PC-9 (cell line): ENCODE results near the gene FKBP5. TPM values are rescaled to one million over a fixed set of nuclear protein-coding genes. Genes with fewer than 3 reads are reported as not detected.
A peak's percentile ranks its signal among the peaks of the same experiment; 100 is the strongest.

Source experiments
- BruUV-seq: library from RNA; stranded (reverse); fragments of 400-500 nt; replicated peaks from 2 replicates; lab custom pipeline; 2021; lab: Mats Ljungman, UMichigan
- CTCF ChIA-PET: fragments of 300-600 bp; sonication (Branson Sonifier 250); formaldehyde crosslinking; loops from one replicate; lab custom pipeline; 2022; ENCODE audit warnings: antibody characterized with exemption; lab: Charles Lee
- POLR2A ChIA-PET: fragments of 300-600 bp; sonication (Branson Sonifier 250); formaldehyde crosslinking; loops from one replicate; lab custom pipeline; 2022; ENCODE audit warnings: antibody characterized with exemption; ENCODE audit not compliant: unreplicated experiment; lab: Charles Lee
- DNase-seq, 2 experiments: peaks; one replicate each; pipeline versions ENCODE4 v3.0.0 to v3.0.0-alpha.2; 2015 to 2022; ENCODE audit warnings: mixed read lengths in 1 of 2
- H2AFZ ChIP-seq: fragments of 200-600 bp; sonication (generic); 2 replicates; pipeline ENCODE4 v1.8.1; 2017; ENCODE audit warnings: antibody characterized with exemption
- H3F3A ChIP-seq: fragments of 200-600 bp; sonication (generic); 2 replicates; pipeline ENCODE4 v1.8.1; 2017; ENCODE audit warnings: antibody characterized with exemption, mild to moderate bottlenecking, low read depth; ENCODE audit not compliant: insufficient read depth
- H3K27ac ChIP-seq: fragments of 200-600 bp; sonication (generic); 2 replicates; pipeline ENCODE4 v1.6.1; 2016; ENCODE audit warnings: mixed run types
- H3K27me3 ChIP-seq: fragments of 200-600 bp; sonication (generic); 2 replicates; pipeline ENCODE4 v1.6.1; 2016; ENCODE audit warnings: low read depth, mixed run types; ENCODE audit not compliant: insufficient read depth
- H3K36me3 ChIP-seq: fragments of 200-600 bp; sonication (generic); 2 replicates; pipeline ENCODE4 v1.6.1; 2016; ENCODE audit warnings: low read depth, mixed run types
- H3K4me1 ChIP-seq: fragments of 200-600 bp; sonication (generic); replicated peaks from 2 replicates; pipeline ENCODE4 v1.6.1; 2016; ENCODE audit warnings: mixed run types; ENCODE audit not compliant: insufficient read depth
- H3K4me2 ChIP-seq: fragments of 200-600 bp; sonication (generic); 2 replicates; pipeline ENCODE4 v1.6.1; 2017; ENCODE audit warnings: mixed run types
- H3K4me3 ChIP-seq: fragments of 200-600 bp; sonication (generic); 2 replicates; pipeline ENCODE4 v1.6.1; 2016; ENCODE audit warnings: mixed run types
- H3K79me2 ChIP-seq: fragments of 200-600 bp; sonication (generic); 2 replicates; pipeline ENCODE4 v1.6.1; 2017; ENCODE audit warnings: low read depth, mixed run types
- H3K9me2 ChIP-seq: fragments of 200-600 bp; sonication (generic); 2 replicates; pipeline ENCODE4 v1.8.1; 2017; ENCODE audit warnings: mild to moderate bottlenecking; ENCODE audit not compliant: insufficient read depth
- H3K9me3 ChIP-seq: fragments of 200-600 bp; sonication (generic); 2 replicates; pipeline ENCODE4 v1.8.1; 2016; ENCODE audit warnings: low read depth; ENCODE audit not compliant: insufficient read depth
- H4K20me1 ChIP-seq: fragments of 200-600 bp; sonication (generic); 2 replicates; pipeline ENCODE4 v1.8.1; 2017; ENCODE audit not compliant: insufficient read depth
- EZH2 ChIP-seq: fragments of 200-600 bp; sonication (generic); IDR thresholded peaks from 2 replicates; pipeline ENCODE4 v1.8.0; 2017; ENCODE audit warnings: antibody characterized with exemption, low read depth
- intact Hi-C: fragments of 100-400 bp; cut with micrococcal nuclease; formaldehyde crosslinking; loops from one replicate; pipeline ENCODE4 v1.10.0; 2022; ENCODE audit not compliant: unreplicated experiment
- total RNA-seq: library from RNA; stranded (reverse); gene quantifications from 2 replicates; pipeline ENCODE4 v1.2.3, GENCODE V29; 2021
- TF ChIP-seq, protein P1 (sequence below): fragments of 200-600 bp; sonication (generic); conservative IDR thresholded peaks from 2 replicates; pipeline ENCODE4 v1.6.1; 2017; ENCODE audit warnings: mixed run types, antibody characterized with exemption, mild to moderate bottlenecking, moderate library complexity

The FKBP5 gene
- total RNA-seq, 1 experiment from 2014 or later: 5.0 TPM

GRCh38 chr6:35633579-35634089, 55.1 kb downstream of the FKBP5 start:
- Histone ChIP-seq H3K79me2 (no peaks in the 10 kb centered on the region), H2AFZ (no peak overlapping the region), H3K36me3 (no peaks in the 10 kb centered on the region), H3K4me1 (no peaks in the 10 kb centered on the region; the same call in 1 of the 2 replicates), H3K27ac (no peak overlapping the region), H3K4me2 (no peak overlapping the region), H3K4me3 (no peak overlapping the region), H3K9me3 (no peaks in the 10 kb centered on the region), H3F3A (no peaks in the 10 kb centered on the region), H4K20me1 (no peaks in the 10 kb centered on the region), H3K27me3 (no peaks in the 10 kb centered on the region), H3K9me2 (no peaks in the 10 kb centered on the region)
- POLR2A ChIA-PET: no interaction called here
- intact Hi-C loops: no loop called here
- no peak for TF ChIP-seq EZH2
- TF ChIP-seq, protein P1, sequence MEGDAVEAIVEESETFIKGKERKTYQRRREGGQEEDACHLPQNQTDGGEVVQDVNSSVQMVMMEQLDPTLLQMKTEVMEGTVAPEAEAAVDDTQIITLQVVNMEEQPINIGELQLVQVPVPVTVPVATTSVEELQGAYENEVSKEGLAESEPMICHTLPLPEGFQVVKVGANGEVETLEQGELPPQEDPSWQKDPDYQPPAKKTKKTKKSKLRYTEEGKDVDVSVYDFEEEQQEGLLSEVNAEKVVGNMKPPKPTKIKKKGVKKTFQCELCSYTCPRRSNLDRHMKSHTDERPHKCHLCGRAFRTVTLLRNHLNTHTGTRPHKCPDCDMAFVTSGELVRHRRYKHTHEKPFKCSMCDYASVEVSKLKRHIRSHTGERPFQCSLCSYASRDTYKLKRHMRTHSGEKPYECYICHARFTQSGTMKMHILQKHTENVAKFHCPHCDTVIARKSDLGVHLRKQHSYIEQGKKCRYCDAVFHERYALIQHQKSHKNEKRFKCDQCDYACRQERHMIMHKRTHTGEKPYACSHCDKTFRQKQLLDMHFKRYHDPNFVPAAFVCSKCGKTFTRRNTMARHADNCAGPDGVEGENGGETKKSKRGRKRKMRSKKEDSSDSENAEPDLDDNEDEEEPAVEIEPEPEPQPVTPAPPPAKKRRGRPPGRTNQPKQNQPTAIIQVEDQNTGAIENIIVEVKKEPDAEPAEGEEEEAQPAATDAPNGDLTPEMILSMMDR: no peak
- BruUV-seq: no TSS peak
- DNase-seq: no peak
- CTCF ChIA-PET: interaction anchor here (0.7 kb wide), 1 partner anchor 121 kb away, joined by 3 read pairs; no protein-coding TSS in a partner anchor

GRCh38 chr6:35629876-35630378, 58.8 kb downstream of the FKBP5 start:
- Histone ChIP-seq H3K4me3 (no peak overlapping the region), H3K4me2 (no peak overlapping the region), H3K27me3 (no peaks in the 10 kb centered on the region), H2AFZ (peak overlapping the region; percentile 12; the same call in 1 of the 2 replicates), H3K9me3 (no peaks in the 10 kb centered on the region), H3K4me1 (no peaks in the 10 kb centered on the region; the same call in 1 of the 2 replicates), H4K20me1 (no peaks in the 10 kb centered on the region), H3F3A (no peaks in the 10 kb centered on the region), H3K27ac (0 out of 2 replicates have a peak overlapping the region, but pooled peaks have one; percentile 3), H3K36me3 (no peaks in the 10 kb centered on the region), H3K79me2 (no peaks in the 10 kb centered on the region), H3K9me2 (no peaks in the 10 kb centered on the region)
- POLR2A ChIA-PET: interaction anchor here (0.7 kb wide), 1 partner anchor 45 kb away, joined by 3 read pairs; no protein-coding TSS in a partner anchor
- intact Hi-C loops: no loop called here
- BruUV-seq: no TSS peak
- DNase-seq: no peak
- CTCF ChIA-PET: no interaction called here
- TF ChIP-seq EZH2: no peak
- TF ChIP-seq, protein P1: no peak

GRCh38 chr6:35626401-35626800, 62.3 kb downstream of the FKBP5 start:
- no peaks in the 10 kb centered on the region for H3K9me2 ChIP-seq
- no peaks in the 10 kb centered on the region for H4K20me1 ChIP-seq
- H3K79me2 ChIP-seq: no peaks in the 10 kb centered on the region
- no peaks in the 10 kb centered on the region for H3K9me3 ChIP-seq
- H3K36me3 ChIP-seq: no peaks in the 10 kb centered on the region
- CTCF ChIA-PET: interaction anchor here (0.7 kb wide), 1 partner anchor 54 kb away, joined by 3 read pairs; no protein-coding TSS in a partner anchor
- BruUV-seq: no TSS peak
- H3K4me1 ChIP-seq: peaks cover 6% of the 10 kb centered on the region; the same call in 1 of the 2 replicates
- no peak for DNase-seq
- H3K27me3 ChIP-seq: no peaks in the 10 kb centered on the region
- H3K4me2 ChIP-seq: no peak overlapping the region
- H3F3A ChIP-seq: no peaks in the 10 kb centered on the region
- intact Hi-C loops: no loop called here
- no peak for TF ChIP-seq EZH2
- TF ChIP-seq, protein P1: no peak
- H3K4me3 ChIP-seq: no peak overlapping the region
- no peak overlapping the region for H3K27ac ChIP-seq
- H2AFZ ChIP-seq: no peak overlapping the region
- POLR2A ChIA-PET: no interaction called here
